Uterus (tissue), 2 donors: Measurements from ENCODE around the gene PRSS56.

ENCODE experiments used
- POLR2A ChIP-seq, 2 donors: fragments of 450-650 bp; IDR thresholded peaks; one replicate each; pipeline ENCODE4 v1.6.1; 2016; ENCODE audit warnings: antibody characterized with exemption in 2 of 2, mild to moderate bottlenecking in 1 of 2, moderate library complexity in 1 of 2
- TF ChIP-seq, protein P1 (sequence below), 4 experiments: fragments of 200-600 bp in 2 of 4; fragments of 450-650 bp in 2 of 4; sonication (generic) in 2 of 4; IDR thresholded peaks; one replicate each; pipeline ENCODE4 v1.5.1; 2016 to 2019; ENCODE audit warnings: antibody characterized with exemption in 4 of 4, mild to moderate bottlenecking in 2 of 4, moderate library complexity in 1 of 4

DNA sequence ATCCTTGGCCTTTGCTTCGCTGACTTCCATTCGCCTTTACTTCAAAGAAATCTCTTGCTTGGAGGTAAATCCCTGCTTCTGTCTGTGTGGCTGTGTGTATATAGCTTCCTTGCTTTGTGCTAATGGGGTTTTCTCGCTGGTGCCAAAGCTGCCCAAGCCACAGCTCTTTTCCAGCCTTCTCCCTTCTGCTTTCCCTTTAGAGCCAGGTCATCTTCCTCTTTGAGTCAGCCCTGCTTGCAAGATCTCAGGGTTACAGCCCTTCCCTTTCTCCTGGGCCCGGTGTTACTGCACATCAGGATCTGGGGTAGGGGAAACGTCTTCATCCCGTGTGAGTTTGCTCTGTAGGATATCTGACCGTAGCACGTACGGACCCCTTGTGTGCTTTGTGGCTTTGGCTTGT is 49.4 kb downstream of the PRSS56 start:
- TF ChIP-seq, protein P1, sequence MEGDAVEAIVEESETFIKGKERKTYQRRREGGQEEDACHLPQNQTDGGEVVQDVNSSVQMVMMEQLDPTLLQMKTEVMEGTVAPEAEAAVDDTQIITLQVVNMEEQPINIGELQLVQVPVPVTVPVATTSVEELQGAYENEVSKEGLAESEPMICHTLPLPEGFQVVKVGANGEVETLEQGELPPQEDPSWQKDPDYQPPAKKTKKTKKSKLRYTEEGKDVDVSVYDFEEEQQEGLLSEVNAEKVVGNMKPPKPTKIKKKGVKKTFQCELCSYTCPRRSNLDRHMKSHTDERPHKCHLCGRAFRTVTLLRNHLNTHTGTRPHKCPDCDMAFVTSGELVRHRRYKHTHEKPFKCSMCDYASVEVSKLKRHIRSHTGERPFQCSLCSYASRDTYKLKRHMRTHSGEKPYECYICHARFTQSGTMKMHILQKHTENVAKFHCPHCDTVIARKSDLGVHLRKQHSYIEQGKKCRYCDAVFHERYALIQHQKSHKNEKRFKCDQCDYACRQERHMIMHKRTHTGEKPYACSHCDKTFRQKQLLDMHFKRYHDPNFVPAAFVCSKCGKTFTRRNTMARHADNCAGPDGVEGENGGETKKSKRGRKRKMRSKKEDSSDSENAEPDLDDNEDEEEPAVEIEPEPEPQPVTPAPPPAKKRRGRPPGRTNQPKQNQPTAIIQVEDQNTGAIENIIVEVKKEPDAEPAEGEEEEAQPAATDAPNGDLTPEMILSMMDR (IDR thresholded peaks at IDR 0.05), result no peak
- TF ChIP-seq POLR2A (IDR thresholded peaks at IDR 0.05), result no peak
